COLO829 (cell line): ENCODE data around the gene EGLN2.
"Not testable (repeated sequence)": the region's sequence is repeated elsewhere in the genome, so short reads cannot be mapped to it uniquely, and the experiment has no call there.

ENCODE experiments used
- DNase-seq: peaks from one replicate; pipeline ENCODE4 v3.0.0; 2012; ENCODE audit warnings: low spot score

Gene EGLN2

GRCh38 chr19:40846722-40847121 lies 47.7 kb downstream of the EGLN2 start:
- not testable (repeated sequence) for DNase-seq

- DNase-seq, result not testable (repeated sequence)
Observed at GRCh38 chr19:40850277-40850676, 51.3 kb downstream of the EGLN2 start, which contains the start of gene CYP2A6. TSS of gene CYP2A6 (minus strand) at chr19:40850447. CDS start at chr19:40850426, 21 bp downstream.

- not testable (repeated sequence) for DNase-seq
Observed at GRCh38 chr19:40852467-40853152, 53.6 kb downstream of the EGLN2 start.
